ENCODE data around the gene FHIP1A. TPM values are rescaled to one million over a fixed set of nuclear protein-coding genes. Genes with fewer than 3 reads are reported as not detected.
"Not testable (repeated sequence)": the region's sequence is repeated elsewhere in the genome, so short reads cannot be mapped to it uniquely, and the experiment has no call there.

Gene FHIP1A
- total RNA-seq, result 10 to 100 TPM; 13.0 to 14.2 TPM
- long read RNA-seq, result 0 reads

DNA sequence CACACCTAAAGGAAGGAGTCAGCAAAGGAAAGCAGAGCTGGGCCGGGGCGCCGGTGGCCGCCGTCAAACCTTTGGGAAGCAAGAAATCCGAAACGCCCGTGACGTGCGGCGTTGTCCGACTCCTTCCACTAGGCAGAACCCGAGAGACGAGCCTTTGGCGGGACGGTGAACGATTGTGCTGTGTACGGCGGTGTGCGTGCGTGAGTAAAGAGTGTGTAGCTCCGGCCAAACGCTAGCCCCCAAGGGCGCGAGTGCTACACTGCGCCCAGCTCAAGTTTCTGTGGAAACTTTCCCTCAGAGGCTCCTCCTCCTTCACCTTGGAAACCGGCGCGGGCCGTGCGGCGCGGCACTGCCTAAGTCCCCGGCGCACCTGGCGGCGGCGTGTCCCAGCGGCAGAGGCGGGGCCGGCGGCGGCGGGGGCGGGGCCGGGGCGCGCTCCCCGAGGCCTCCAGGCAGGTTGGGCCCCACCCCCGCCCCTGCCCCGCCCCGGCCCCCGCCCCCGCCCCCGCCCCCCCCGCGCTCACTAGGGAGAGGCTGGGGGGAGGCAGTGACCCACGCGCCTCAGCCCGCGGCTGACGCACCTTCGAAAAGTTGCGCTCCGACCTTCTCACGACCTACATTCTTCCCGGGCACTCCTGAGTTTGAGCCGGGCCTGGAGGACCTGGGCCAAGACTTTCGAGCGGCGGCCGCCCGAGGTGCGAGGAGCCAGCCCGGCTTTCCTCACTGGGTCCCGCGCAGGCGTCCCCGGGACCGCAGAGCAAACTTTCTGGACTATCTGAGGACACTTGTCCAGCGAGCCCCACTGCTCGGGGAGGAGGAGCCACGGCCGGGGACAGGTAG is at the start of gene FHIP1A:
Gene FHIP1A, plus strand, starts transcription at position 547 of the 840 bp plus-strand sequence. CDS start 157,084 bp downstream, outside the sequence.
- DNase-seq (peak; percentile 63), ATAC-seq (peak; percentile 87 to 89)
- intact Hi-C loops (cut with DNase I), result no loop called here

DNA sequence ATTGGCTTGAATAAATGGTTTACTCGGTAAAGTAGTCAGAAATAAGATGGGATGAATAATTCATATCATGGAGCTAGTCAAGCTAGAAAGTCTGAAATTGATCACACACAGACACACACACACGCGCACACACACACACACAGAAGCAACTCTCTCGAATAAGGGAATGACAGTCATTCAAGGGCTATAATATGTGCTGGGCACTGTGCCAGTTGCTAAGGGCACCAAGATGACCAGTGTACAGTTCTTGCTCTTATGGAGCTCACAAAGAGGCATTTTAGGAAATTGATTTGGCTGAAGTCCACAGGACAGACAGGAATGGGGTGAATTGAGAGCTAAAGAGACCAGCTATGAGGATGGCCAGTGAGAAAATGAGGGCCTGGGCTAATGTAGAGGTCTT is 49.4 kb upstream of the FHIP1A start:
- intact Hi-C loops (cut with DNase I), result no loop called here
- ATAC-seq, result no peak
- no peak for DNase-seq

DNA sequence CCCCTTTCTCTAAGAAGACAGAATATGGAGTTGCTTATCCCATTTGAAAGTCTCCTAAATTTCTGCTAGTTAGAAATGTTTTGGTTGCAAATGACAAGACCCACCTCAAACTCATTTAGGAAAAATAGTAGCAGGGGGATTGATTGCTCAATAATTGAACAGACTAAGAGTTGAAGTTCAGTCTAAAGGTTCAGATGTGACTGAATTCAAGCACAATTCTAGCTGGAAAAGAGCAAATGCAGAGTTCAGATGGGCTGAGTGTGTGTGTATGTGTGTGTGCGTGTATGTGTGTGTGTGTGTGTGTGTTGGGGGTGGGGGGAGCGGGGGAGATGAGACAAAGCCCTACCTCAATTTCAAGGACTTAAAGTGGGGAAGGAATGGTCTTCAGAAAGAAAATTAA is 47.9 kb upstream of the FHIP1A start:
- no peak for ATAC-seq
- intact Hi-C loops (cut with DNase I), result loop anchor here (5.0 to 10.0 kb wide), 2 partner anchors 84 to 86 kb away; partner anchors contain the start of gene PRSS48 (in 2 of the 2)

DNA sequence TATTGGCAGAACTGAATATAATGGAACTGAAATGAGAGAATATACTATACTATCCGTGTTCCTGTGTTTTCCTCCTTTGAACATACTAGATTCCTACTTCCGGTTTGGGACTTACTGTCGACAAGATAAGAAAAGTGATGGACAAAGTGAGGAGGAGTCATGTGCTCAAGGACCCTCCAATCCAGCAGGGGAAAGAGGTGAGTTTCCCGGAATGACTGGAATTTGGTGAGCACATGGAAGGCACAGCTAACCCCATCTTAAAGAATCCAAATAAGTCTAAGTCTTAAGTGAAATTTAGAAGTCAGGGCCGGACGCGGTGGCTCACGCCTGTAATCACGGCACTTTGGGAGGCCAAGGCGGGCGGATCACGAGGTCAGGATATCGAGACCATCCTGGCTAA is 47.0 kb upstream of the FHIP1A start:
- intact Hi-C loops (cut with DNase I), result loop anchor here (2.0 to 10.0 kb wide), 3 partner anchors 85 to 245 kb away; partner anchors contain the start of gene PRSS48 (in 2 of the 2)
- DNase-seq (no peak), ATAC-seq (no peak)

More for the DNA sequence above, 47.9 kb upstream of the FHIP1A start:
- DNase-seq, result no peak

DNA sequence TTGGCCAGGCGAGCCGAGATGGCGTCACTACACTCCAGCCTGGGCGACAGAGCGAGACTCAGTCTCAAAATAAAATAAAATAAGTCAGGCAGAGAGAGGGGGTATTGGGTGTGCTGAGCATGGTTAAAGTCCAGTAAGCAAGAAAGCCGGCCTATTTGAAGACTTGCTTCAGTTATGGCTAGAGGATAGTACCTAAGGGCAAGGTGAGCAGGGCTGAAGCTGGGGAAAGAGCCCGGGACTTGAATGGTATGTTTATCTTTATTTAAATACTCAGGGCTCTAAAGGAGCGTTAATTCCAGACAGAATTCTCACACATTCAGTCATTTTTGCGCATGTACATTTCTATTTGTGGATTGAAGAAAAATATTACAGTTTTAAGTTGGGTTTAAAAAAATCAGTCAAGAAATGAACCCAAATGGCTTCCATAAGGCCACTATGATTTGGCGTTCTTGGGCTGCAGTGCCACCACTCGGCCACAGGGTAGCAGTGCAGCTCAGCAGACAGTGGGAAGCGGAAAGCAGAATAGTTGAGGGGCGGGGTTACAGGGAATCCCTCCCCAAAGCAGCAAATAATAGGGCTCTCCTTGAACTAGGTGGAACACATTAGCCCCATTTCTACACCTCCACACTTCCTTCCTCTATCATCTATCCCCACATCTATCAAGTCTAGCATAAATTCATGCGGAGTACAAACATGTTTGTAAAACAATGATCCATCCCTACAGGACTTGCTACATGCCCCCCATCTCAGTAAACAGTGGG is 46.4 kb upstream of the FHIP1A start:
- ATAC-seq (peak; percentile 96), DNase-seq (peak; percentile 83)
- intact Hi-C loops (cut with DNase I), result loop anchor here (2.0 to 10.0 kb wide), 3 partner anchors 85 to 246 kb away; partner anchors contain the start of gene PRSS48 (in 2 of the 2)

DNA sequence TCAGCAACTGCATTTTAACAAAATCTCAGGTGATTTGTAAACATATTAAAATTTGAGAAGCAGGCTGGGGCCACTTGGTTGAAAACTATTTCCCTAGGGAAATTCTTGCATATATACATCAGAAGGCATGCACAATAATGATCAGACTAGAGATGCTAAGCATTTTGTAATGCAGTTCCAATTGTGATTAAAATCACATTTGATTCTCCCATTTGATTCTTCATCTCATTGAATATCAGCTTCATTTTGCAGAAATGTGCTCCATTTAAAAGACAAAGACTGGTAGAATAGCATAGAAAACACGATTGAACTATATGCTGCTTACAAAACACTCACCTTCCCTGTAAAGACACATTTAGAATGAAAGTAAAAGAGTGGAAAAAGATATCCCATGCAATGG is 32.4 kb upstream of the FHIP1A start:
- intact Hi-C loops (cut with DNase I), result no loop called here
- DNase-seq (no peak), ATAC-seq (no peak)

DNA sequence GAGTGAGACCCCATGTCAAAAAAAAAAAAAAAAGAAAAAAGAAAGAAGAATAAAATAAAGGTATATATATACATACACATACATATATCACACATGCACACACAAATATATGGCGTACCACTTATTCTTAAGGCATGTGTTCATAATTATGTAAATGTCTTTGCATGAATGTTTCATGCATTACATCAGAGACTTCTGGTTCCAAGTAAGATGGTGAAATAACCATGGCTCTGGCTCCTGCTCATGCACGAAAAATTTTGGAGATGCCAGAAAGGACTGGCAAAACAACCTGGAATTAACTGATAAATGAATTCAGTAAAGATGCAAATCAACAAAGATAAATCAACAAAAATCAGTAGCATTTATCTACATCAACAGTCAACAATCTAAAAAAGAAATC is 19.7 kb upstream of the FHIP1A start:
- DNase-seq (no peak), ATAC-seq (no peak)
- intact Hi-C loops (cut with DNase I), result no loop called here

DNA sequence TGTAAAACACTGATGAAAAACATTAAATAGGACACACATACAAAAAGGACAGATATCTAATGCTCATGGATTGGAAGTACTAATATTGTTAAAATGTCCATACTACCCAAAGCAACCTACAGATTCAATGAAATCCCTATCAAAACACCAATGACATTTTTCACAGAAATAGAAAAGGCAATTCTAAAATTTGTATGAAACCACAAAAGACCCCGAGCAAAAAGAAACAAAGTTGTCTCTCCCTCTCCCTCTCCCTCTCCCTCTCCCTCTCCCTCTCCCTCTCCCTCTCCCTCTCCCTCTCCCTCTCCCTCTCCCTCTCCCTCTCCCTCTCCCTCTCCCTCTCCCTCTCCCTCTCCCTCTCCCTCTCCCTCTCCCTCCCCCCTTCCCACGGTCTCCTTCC is 19.2 kb upstream of the FHIP1A start:
- intact Hi-C loops (cut with DNase I); DNase-seq; ATAC-seq: not testable (repeated sequence)

DNA sequence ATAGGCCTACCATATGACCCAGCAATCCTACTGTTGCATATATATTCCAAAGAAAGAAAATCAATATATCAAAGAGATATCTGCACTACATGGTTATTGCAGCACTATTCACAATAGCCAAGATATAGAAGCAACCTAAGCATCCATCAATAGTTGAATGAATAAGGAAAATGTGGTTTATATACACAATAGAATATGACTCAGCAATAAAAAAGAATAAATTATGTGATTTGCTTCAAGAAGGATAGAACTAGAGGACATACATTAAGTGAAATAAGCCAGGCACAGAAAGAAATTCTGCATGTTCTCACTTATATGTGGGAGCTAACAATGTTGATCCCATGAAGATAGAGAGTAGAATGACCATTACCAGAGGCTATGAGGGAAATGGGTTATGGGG is 13.1 kb upstream of the FHIP1A start:
- intact Hi-C loops (cut with DNase I), result no loop called here
- no peak for ATAC-seq
- DNase-seq, result no peak

DNA sequence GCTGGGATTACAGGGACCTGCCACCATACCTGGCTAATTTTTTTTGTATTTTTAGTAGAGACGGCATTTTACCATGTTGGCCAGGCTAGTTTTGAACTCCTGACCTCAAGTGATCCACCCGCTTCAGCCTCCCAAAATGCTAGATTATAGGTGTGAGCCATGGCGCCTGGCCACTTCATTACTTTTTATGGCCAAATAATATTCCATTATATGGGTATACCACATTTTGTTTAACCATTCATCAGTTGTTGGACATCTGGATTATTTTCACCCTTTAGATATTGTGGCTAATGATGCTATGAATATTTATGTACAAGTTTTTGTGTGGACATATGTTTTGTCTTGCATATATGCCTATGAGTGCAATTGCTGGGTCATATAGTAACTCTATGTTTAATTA is 8.6 kb upstream of the FHIP1A start:
- DNase-seq (no peak), ATAC-seq (no peak)
- intact Hi-C loops (cut with DNase I), result no loop called here

DNA sequence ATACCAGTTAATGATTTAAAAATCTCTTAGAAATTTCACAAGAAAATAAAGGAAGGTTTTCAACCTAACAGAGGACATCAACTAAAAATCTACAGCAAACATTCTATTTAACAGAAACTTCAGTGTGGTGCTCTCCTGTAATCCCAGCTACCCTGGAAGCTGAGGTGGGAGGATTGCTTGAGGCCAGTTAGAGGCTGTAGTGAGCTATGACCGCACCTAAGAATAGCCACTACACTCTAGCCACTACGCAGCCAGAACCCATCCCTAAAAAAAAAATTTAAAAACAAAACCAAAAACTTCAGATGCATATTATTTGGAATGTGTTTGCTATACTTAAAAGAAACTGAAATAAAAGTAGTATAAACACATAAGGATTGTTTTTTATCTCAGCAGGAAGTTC is 7.2 kb upstream of the FHIP1A start:
- ATAC-seq, result no peak

DNA sequence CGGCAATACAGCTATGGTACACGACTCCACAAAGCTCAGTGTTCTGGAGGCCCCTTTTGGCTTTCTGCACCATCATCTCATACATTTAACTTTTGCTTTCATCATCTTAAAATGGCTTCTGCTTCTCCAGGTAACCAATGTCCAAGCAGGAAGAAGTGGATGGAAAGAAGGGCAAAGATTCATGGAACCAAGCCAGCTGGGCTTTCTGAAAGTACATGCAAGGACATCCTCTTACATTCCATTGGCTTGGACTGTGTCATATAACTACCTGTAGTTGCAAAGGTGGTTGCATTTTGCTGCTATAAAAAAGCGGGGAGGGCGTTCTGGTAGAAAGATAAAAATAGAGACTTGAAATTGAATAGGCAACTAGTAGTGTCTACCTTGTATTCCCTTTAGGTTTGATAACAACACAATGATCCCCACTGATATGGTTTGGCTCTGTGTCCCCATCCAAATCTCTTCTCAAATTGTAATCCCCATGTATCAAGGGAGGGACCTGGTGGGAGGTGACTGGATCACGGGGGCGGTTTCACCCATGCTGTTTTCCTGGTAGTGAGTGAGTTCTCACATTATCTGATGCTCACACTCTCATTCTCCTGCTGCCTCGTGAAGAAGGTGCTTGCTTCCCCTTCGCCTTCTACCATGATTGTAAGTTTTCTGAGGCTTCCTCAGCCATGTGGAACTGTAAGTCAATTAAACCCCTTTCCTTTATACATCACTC is 6.7 kb upstream of the FHIP1A start:
- ATAC-seq (no peak), DNase-seq (no peak)
- intact Hi-C loops (cut with DNase I), result no loop called here

More for the DNA sequence above, 7.2 kb upstream of the FHIP1A start:
- intact Hi-C loops (cut with DNase I), result no loop called here
- no peak for DNase-seq

DNA sequence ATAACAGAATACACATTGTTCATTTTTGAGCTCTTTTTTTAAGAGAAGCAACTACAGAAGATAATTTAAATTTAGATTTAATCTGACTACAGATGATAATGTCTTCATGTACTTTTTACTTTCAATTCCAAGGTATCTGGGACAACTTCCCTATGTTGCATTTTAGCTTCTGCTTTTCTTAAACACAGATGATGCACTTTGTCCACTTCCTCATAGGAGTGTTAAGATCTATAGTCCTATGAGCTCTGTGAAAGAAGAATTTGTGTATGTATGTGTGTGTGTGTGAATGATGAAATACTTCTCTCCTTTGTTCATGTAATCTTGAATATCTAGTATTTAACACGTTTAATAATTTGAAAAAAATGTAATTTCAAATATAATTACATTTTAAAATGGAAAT is 5.3 kb upstream of the FHIP1A start:
- intact Hi-C loops (cut with DNase I), result no loop called here
- DNase-seq, result no peak
- no peak for ATAC-seq

DNA sequence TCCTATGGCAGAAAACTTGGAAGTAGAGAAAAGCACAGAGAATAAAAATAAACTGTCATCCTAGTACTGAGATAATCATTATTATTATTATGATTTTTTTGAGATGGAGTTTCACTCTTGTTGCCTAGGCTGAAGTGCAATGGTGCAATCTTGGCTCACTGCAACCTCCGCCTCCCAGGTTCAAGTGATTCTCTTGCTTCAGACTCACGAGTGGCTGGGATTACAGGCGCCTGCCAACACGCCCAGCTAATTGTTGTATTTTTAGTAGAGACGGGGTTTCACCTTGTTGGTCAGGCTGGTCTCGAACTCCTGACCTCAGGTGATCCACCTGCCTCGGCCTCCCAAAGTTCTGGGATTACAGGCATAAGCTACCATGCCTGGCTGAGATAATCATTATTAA is 4.2 kb upstream of the FHIP1A start:
- intact Hi-C loops (cut with DNase I); ATAC-seq: not testable (repeated sequence)

DNA sequence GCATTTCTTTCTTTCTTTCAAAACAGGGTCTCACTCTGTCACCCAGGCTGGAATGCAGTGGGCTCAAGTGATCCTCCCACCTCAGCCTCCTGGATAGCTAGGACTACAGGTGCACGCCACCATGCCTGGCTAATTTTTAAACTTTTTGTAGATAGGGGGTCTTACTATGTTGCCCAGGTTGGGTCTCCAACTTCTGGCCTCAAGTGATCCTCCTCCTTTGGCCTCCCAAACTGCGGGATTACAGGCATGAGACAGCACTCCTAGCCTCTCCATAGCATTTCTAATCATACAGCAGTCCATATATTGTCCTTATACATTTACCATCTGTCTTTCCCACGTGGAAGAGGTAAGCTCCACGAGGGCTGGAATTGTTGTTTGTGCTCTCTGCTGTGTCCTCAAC is 2.0 kb upstream of the FHIP1A start:
- ATAC-seq, result no peak
- intact Hi-C loops (cut with DNase I), result no loop called here
- DNase-seq, result no peak

More for the DNA sequence above, 4.2 kb upstream of the FHIP1A start:
- DNase-seq, result not testable (repeated sequence)

DNA sequence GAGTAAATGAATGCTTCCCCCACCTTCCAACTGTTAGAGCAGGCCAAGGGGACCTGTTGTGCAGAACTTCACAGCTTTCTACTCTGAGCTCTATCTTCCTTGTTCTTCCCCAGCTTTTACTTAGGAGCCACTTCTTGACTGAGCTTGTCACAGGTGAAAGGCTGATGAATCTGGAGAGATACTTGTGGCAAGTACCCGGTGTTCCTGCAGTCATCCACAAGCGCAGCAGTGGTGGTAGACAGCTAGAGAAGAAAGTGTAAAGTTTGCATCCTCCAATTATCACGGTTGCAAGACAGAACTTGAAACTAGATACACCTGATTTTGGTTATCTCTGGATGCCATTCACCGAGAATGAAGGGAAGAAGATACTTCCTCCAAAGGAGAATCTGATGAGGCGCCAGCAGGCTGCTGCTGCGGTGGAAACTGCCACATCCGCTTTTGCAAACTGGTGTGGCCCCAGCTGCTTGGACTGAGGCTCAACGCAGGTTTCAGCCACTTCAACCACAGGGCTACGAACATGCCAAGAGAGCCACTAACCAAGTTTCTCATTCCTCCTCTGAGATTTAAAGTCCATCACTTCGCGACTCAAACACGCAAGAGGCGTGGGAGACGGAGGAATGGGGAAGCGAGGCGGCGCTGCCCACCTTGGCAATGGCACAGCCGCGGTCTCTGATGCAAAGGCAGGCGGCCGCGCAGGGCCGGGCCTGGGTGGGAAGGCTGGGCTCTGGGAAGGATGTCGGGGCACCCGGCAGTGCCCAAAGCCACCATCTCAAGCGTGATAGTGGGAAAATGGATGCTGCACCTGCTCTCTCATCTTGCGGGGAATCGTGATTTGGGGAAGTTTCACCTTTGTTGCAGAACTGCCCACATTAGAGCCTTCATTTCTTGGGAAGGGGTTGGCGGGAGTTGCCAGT is 1.3 kb upstream of the FHIP1A start:
- ATAC-seq (peak in 1 of 2 donors; percentile 37), DNase-seq (peak; percentile 34)
- intact Hi-C loops (cut with DNase I), result no loop called here

DNA sequence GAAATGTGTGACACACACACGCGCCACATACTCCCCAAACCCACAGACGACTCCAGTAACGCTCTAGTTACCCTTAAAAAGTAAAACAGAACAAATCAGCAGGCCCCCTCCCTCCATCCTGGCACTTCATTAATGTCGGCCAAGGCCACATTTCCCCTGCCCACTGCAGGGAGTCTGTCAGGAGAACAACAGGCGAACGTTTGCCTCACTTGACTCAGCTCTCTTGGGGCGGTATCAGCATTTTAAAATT is 671 bp upstream of the FHIP1A start:
- intact Hi-C loops (cut with DNase I), result no loop called here
- ATAC-seq (peak in 1 of 2 donors; percentile 25), DNase-seq (no peak)

DNA sequence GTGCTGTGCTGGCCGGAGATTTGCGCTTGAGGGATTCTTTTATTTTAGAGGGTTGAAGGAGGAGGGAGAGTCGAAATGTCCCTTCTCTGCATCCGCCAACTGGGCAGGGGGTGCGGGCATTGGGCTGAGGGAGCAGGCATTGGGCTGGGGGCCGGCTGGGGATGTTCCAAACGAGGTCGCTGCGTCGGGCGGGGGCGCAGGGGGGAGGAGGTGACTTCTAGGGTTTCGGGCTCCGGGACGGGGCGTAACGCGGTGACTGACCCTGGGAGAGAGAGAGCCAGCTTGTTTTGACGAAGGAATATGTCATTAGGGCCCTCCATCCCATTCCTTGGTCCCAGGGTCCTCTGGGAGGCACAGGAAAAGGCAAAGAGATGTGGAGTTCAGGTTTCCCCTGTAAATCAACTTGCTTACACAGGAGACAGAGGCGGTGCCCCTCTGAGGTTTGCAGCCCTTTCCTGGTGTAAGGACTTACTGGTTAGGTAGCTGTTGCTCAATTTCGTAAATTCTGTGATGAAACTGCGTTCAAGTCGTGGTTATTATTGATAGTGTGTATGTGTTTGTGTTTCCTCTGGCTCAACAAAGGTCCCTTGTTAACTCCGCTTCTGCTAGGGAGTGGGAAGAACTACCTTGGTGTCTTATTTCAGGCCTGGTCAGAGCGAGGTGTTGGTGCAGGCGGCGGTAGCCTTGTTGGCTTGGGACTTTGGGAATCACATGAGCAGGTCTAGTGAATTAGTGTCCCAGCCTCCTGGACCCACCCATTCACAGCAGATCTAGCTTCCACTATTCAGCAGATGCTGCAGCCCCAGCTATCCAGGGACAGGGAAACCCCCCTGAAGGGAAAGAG is 716 bp downstream of the FHIP1A start:
- intact Hi-C loops (cut with DNase I), result no loop called here
- DNase-seq (no peak), ATAC-seq (peak; percentile 14 to 21)
